GM18907 (cell line): ENCODE measurements around the gene RAB3GAP2.
"Not testable (repeated sequence)": the region's sequence is repeated elsewhere in the genome, so short reads cannot be mapped to it uniquely, and the experiment has no call there.

Source experiments
- ATAC-seq: cut with Tn5 transposase; IDR thresholded peaks from one replicate; pipeline ENCODE4 v1.9.1; 2021; ENCODE audit warnings: mild to moderate bottlenecking, moderate library complexity; ENCODE audit not compliant: unreplicated experiment

The RAB3GAP2 gene

GRCh38 chr1:220239966-220240365 lies 32.3 kb downstream of the RAB3GAP2 start:
- no peak for ATAC-seq

- ATAC-seq, result no peak
These were observed 33.0 kb downstream of the RAB3GAP2 start for GRCh38 chr1:220239213-220239612.

GRCh38 chr1:220236278-220236677 lies 36.0 kb downstream of the RAB3GAP2 start:
- not testable (repeated sequence) for ATAC-seq

GRCh38 chr1:220235462-220235861 lies 36.8 kb downstream of the RAB3GAP2 start:
- no peak for ATAC-seq

- no peak for ATAC-seq
These were observed 38.3 kb downstream of the RAB3GAP2 start for GRCh38 chr1:220233927-220234326.

- ATAC-seq, result no peak
These were observed 42.5 kb downstream of the RAB3GAP2 start for GRCh38 chr1:220229771-220230170.

- ATAC-seq, result no peak
These were observed 44.9 kb downstream of the RAB3GAP2 start for GRCh38 chr1:220227393-220227792.

- ATAC-seq, result no peak
These were observed 45.5 kb downstream of the RAB3GAP2 start for GRCh38 chr1:220226752-220227151.

- no peak for ATAC-seq
These were observed 46.3 kb downstream of the RAB3GAP2 start for GRCh38 chr1:220225957-220226356.

GRCh38 chr1:220224611-220225124 lies 47.6 kb downstream of the RAB3GAP2 start:
- ATAC-seq, result no peak

GRCh38 chr1:220224033-220224432 lies 48.2 kb downstream of the RAB3GAP2 start:
- ATAC-seq, result peak; percentile 29

- ATAC-seq, result peak; percentile 27
These were observed 49.3 kb downstream of the RAB3GAP2 start for GRCh38 chr1:220222939-220223338.

GRCh38 chr1:220221670-220222069 lies 50.6 kb downstream of the RAB3GAP2 start:
- no peak for ATAC-seq

GRCh38 chr1:220221269-220221668 lies 51.0 kb downstream of the RAB3GAP2 start:
- ATAC-seq, result no peak

GRCh38 chr1:220220699-220221040 lies 51.6 kb downstream of the RAB3GAP2 start:
- ATAC-seq, result peak; percentile 4

GRCh38 chr1:220219865-220220698 lies 52.2 kb downstream of the RAB3GAP2 start:
- ATAC-seq, result peak; percentile 58

GRCh38 chr1:220219136-220219442 lies 53.2 kb downstream of the RAB3GAP2 start:
- no peak for ATAC-seq

GRCh38 chr1:220218397-220219135 lies 53.7 kb downstream of the RAB3GAP2 start:
- peak; percentile 54 for ATAC-seq

- no peak for ATAC-seq
These were observed 54.8 kb downstream of the RAB3GAP2 start for GRCh38 chr1:220217383-220217988.

- no peak for ATAC-seq
These were observed 58.8 kb downstream of the RAB3GAP2 start for GRCh38 chr1:220213382-220213983.

GRCh38 chr1:220207411-220207810 lies 64.8 kb downstream of the RAB3GAP2 start:
- ATAC-seq, result no peak
